Measurements from ENCODE around the gene LDB2. TPM values are rescaled to one million over a fixed set of nuclear protein-coding genes. Genes with fewer than 3 reads are reported as not detected.
"Not testable (repeated sequence)": the region's sequence is repeated elsewhere in the genome, so short reads cannot be mapped to it uniquely, and the experiment has no call there.

LDB2 gene
- total RNA-seq, 1 experiment from 2014 or later: not detected

- DNase-seq (ENCODE audit: extremely low read depth, low read depth): no peak
Observed at GRCh38 chr4:16579866-16580265, 318.6 kb downstream of the LDB2 start.

GRCh38 chr4:16577177-16577576, 321.3 kb downstream of the LDB2 start:
- no peak for DNase-seq (ENCODE audit: extremely low read depth, low read depth)

GRCh38 chr4:16574981-16575380, 323.5 kb downstream of the LDB2 start:
- no peak for DNase-seq (ENCODE audit: extremely low read depth, low read depth)

GRCh38 chr4:16573739-16574138, 324.7 kb downstream of the LDB2 start:
- no peak for DNase-seq (ENCODE audit: extremely low read depth, low read depth)

- DNase-seq (ENCODE audit: extremely low read depth, low read depth): no peak
Observed at GRCh38 chr4:16573206-16573605, 325.2 kb downstream of the LDB2 start.

- DNase-seq (ENCODE audit: extremely low read depth, low read depth): no peak
Observed at GRCh38 chr4:16572631-16573030, 325.8 kb downstream of the LDB2 start.

GRCh38 chr4:16572161-16572560, 326.3 kb downstream of the LDB2 start:
- no peak for DNase-seq (ENCODE audit: extremely low read depth, low read depth)

- DNase-seq (ENCODE audit: extremely low read depth, low read depth): no peak
Observed at GRCh38 chr4:16569790-16570189, 328.7 kb downstream of the LDB2 start.

GRCh38 chr4:16557316-16557715, 341.1 kb downstream of the LDB2 start:
- DNase-seq (ENCODE audit: extremely low read depth, low read depth): not testable (repeated sequence)

- DNase-seq (ENCODE audit: extremely low read depth, low read depth): no peak
Observed at GRCh38 chr4:16555156-16555555, 343.3 kb downstream of the LDB2 start.

GRCh38 chr4:16550531-16550930, 347.9 kb downstream of the LDB2 start:
- DNase-seq (ENCODE audit: extremely low read depth, low read depth): no peak

- DNase-seq (ENCODE audit: extremely low read depth, low read depth): no peak
Observed at GRCh38 chr4:16545656-16546055, 352.8 kb downstream of the LDB2 start.

GRCh38 chr4:16544869-16545268, 353.6 kb downstream of the LDB2 start:
- DNase-seq (ENCODE audit: extremely low read depth, low read depth): no peak

- DNase-seq (ENCODE audit: extremely low read depth, low read depth): no peak
Observed at GRCh38 chr4:16544251-16544721, 354.2 kb downstream of the LDB2 start.

GRCh38 chr4:16537926-16538325, 360.5 kb downstream of the LDB2 start:
- DNase-seq (ENCODE audit: extremely low read depth, low read depth): no peak

- no peak for DNase-seq (ENCODE audit: extremely low read depth, low read depth)
Observed at GRCh38 chr4:16532240-16532970, 366.0 kb downstream of the LDB2 start.

- DNase-seq (ENCODE audit: extremely low read depth, low read depth): no peak
Observed at GRCh38 chr4:16530688-16531635, 367.5 kb downstream of the LDB2 start.

- DNase-seq (ENCODE audit: extremely low read depth, low read depth): no peak
Observed at GRCh38 chr4:16524911-16525554, 373.4 kb downstream of the LDB2 start.

GRCh38 chr4:16524406-16524805, 374.0 kb downstream of the LDB2 start:
- no peak for DNase-seq (ENCODE audit: extremely low read depth, low read depth)

GRCh38 chr4:16523526-16523925, 374.9 kb downstream of the LDB2 start:
- DNase-seq (ENCODE audit: extremely low read depth, low read depth): not testable (repeated sequence)

All from NCI-H460 (cell line).